GM12878 (cell line): Measurements from ENCODE around the gene MAMDC4.

Experiments used
- SMC3 ChIP-seq: IDR thresholded peaks from 2 replicates; pipeline ENCODE4 v1.6.1; 2011; ENCODE audit warnings: low read length, improper control_type of control experiment, borderline replicate concordance
- TF ChIP-seq, protein P1 (sequence below): IDR thresholded peaks from 2 replicates; pipeline ENCODE4 v1.6.1; 2011; ENCODE audit warnings: low read depth, low read length, improper control_type of control experiment, borderline replicate concordance

DNA sequence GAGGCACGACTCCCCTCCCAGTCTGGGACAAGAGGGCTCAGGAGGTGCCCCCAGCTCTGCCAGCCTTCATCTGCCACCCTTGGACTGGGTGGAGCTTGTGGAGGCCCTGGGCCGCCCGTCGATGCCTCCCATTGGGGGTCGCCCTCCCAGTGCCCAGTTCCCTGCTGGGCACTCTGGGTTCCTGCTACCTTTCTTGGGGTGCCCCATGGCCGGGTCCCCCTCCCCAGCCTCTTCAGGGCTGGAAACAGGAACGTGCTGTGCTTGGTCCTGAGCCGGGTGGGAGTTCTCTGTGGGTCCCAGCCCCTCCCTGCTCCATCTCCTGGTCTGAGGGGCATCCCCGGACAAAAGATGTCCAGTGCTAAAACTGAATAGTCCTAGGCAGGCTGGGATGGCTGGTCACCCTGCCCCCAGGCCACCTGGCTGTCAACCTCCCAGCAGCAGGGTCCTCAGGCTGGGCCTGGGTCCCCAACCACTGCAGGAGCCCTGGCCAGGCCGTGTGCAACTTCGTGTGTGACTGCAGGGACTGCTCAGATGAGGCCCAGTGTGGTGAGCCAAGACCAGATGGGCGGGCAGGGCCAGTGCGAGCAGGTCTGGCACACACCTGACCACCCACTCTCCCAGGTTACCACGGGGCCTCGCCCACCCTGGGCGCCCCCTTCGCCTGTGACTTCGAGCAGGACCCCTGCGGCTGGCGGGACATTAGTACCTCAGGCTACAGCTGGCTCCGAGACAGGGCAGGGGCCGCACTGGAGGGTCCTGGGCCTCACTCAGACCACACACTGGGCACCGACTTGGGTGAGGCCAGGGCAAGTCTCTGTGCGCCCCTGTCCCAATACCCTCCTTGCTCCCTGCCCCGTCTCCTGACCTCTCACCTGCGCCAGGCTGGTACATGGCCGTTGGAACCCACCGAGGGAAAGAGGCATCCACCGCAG, 784 bp downstream of the MAMDC4 start:
- TF ChIP-seq, protein P1, sequence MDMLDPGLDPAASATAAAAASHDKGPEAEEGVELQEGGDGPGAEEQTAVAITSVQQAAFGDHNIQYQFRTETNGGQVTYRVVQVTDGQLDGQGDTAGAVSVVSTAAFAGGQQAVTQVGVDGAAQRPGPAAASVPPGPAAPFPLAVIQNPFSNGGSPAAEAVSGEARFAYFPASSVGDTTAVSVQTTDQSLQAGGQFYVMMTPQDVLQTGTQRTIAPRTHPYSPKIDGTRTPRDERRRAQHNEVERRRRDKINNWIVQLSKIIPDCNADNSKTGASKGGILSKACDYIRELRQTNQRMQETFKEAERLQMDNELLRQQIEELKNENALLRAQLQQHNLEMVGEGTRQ, result no peak
- no peak for TF ChIP-seq SMC3
